K562 (cell line): ENCODE results near the gene INHBE. TPM values are rescaled to one million over a fixed set of nuclear protein-coding genes. Genes with fewer than 3 reads are reported as not detected.

Source experiments
- ATAC-seq: fragments of 200-7000 bp; cut with Tn5 transposase; 3 replicates; pipeline ENCODE4 v1.9.1; 2020; ENCODE audit warnings: moderate library complexity
- BruUV-seq: library from RNA; stranded (reverse); fragments of 400-500 nt; replicated peaks from 2 replicates; lab custom pipeline; 2021; lab: Mats Ljungman, UMichigan
- CTCF ChIA-PET: fragments of 300-600 bp; formaldehyde crosslinking; extraction: SDS; loops from one replicate; lab custom pipeline; 2021; ENCODE audit warnings: low intra/inter-chr PET ratio; lab: Yijun Ruan, JAX
- POLR2A ChIA-PET: fragments of 300-600, 350-650 bp; sonication (Branson Sonifier 250); formaldehyde crosslinking; extraction: SDS; loops from one replicate; lab custom pipeline; 2021; ENCODE audit warnings: antibody characterized with exemption, inconsistent platforms; lab: Yijun Ruan, JAX
- DNase-seq, 4 experiments: peaks; one replicate each; pipeline versions ENCODE4 v3.0.0 to v3.0.0-alpha.2; 2011 to 2018; ENCODE audit warnings: low spot score in 3 of 4, mixed read lengths in 3 of 4; ENCODE audit errors: extremely low read depth in 1 of 4
- FAIRE-seq: peaks from 2 replicates; lab custom pipeline; 2011; peaks lifted over from hg19 to GRCh38; lab: Jason Lieb, UNC
- H2AFZ ChIP-seq: 2 replicates; pipeline ENCODE4 v1.6.0; 2011; ENCODE audit warnings: low read depth, low read length, control low read depth, inconsistent platforms
- H3K27ac ChIP-seq: fragments of 200-600 bp; 3 replicates; pipeline ENCODE4 v1.8.0; 2011; ENCODE audit warnings: low read depth, mild to moderate bottlenecking, control low read depth, inconsistent platforms, low read length, moderate library complexity, mixed read lengths; ENCODE audit errors: extremely low read depth
- H3K27me3 ChIP-seq, 2 experiments: fragments of 300-600 bp in 1 of 2; 2 replicates in 1 of 2; 3 replicates in 1 of 2; pipeline versions ENCODE4 v1.6.0 to v1.8.0; 2011; ENCODE audit warnings: inconsistent platforms in 2 of 2, low read length in 2 of 2, mild to moderate bottlenecking in 1 of 2, mixed read lengths in 1 of 2, moderate library complexity in 1 of 2; ENCODE audit not compliant: control insufficient read depth in 2 of 2, insufficient read depth in 2 of 2
- H3K36me3 ChIP-seq: fragments of 300-600 bp; 3 replicates; pipeline ENCODE4 v1.8.0; 2011; ENCODE audit warnings: mild to moderate bottlenecking, low read length, inconsistent platforms; ENCODE audit not compliant: control insufficient read depth, insufficient read depth
- H3K4me1 ChIP-seq, 2 experiments: fragments of 200-600 bp in 1 of 2; replicated peaks in 1 of 2; 2 replicates in 1 of 2; 3 replicates in 1 of 2; pipeline versions ENCODE4 v1.5.1 to v1.8.0; 2011; ENCODE audit warnings: inconsistent platforms in 2 of 2, low read length in 2 of 2, mild to moderate bottlenecking in 1 of 2, mixed read lengths in 1 of 2, moderate library complexity in 1 of 2; ENCODE audit not compliant: control insufficient read depth in 2 of 2, insufficient read depth in 2 of 2
- H3K4me2 ChIP-seq: 2 replicates; pipeline ENCODE4 v1.6.1; 2011; ENCODE audit warnings: low read length, control low read depth, inconsistent platforms, mixed read lengths; ENCODE audit not compliant: insufficient read depth
- H3K4me3 ChIP-seq: fragments of 200-600 bp; sonication (generic), shearing (Covaris generic); 2 replicates; pipeline ENCODE4 v1.5.1; 2016; ENCODE audit warnings: control low read depth, inconsistent platforms
- H3K79me2 ChIP-seq: fragments of 200-600 bp; 3 replicates; pipeline ENCODE4 v1.8.0; 2011; ENCODE audit warnings: low read length, inconsistent platforms; ENCODE audit not compliant: control insufficient read depth, insufficient read depth
- H3K9ac ChIP-seq, 2 experiments: 2 replicates each; pipeline versions ENCODE4 v1.6.0 to v1.6.1; 2011; ENCODE audit warnings: low read depth in 2 of 2, low read length in 2 of 2, control low read depth in 1 of 2, inconsistent platforms in 1 of 2, mild to moderate bottlenecking in 1 of 2, mixed read lengths in 1 of 2; ENCODE audit not compliant: insufficient read depth in 1 of 2
- H3K9me1 ChIP-seq: one replicate; pipeline ENCODE4 v1.6.0; 2011; ENCODE audit warnings: inconsistent platforms, mild to moderate bottlenecking, low read length, moderate library complexity; ENCODE audit not compliant: control insufficient read depth, insufficient read depth
- H3K9me3 ChIP-seq: replicated peaks from 2 replicates; pipeline ENCODE4 v1.5.1; 2011; ENCODE audit warnings: low read depth, low read length, inconsistent platforms; ENCODE audit not compliant: control insufficient read depth, insufficient read depth
- H4K20me1 ChIP-seq: replicated peaks from 2 replicates; pipeline ENCODE4 v1.6.1; 2011; ENCODE audit warnings: low read length, inconsistent platforms, mixed read lengths; ENCODE audit not compliant: control insufficient read depth, insufficient read depth
- CREB5 ChIP-seq: fragments of 250-450 bp; sonication (Bioruptor Pico); IDR thresholded peaks from 2 replicates; pipeline ENCODE4 v1.5.0; 2020; ENCODE audit warnings: mild to moderate bottlenecking
- LARP7 ChIP-seq: fragments of 450-650 bp; IDR thresholded peaks from 2 replicates; pipeline ENCODE4 v1.6.1; 2016
- NEUROD1 ChIP-seq: fragments of 150-350 bp; IDR thresholded peaks from 2 replicates; pipeline ENCODE4 v1.6.1; 2014; ENCODE audit warnings: borderline replicate concordance, low read length, low read depth; ENCODE audit not compliant: partially characterized antibody
- POLR2G ChIP-seq: fragments of 200-400 bp; formaldehyde crosslinking; IDR thresholded peaks from 2 replicates; pipeline ENCODE4 v1.6.1; 2017; ENCODE audit warnings: low read depth, mild to moderate bottlenecking, antibody characterized with exemption, low read length, moderate library complexity
- RERE ChIP-seq: sonication (generic); formaldehyde crosslinking; IDR thresholded peaks from 2 replicates; pipeline ENCODE4 v1.8.0; 2023; ENCODE audit warnings: missing genetic modification reagents, mild to moderate bottlenecking, borderline replicate concordance
- SAFB ChIP-seq: fragments of 200-400 bp; formaldehyde crosslinking; IDR thresholded peaks from 2 replicates; pipeline ENCODE4 v1.6.1; 2017; ENCODE audit warnings: low read depth, low read length, borderline replicate concordance
- SREBF2 ChIP-seq: sonication (generic); formaldehyde crosslinking; IDR thresholded peaks from 2 replicates; pipeline ENCODE4 v1.4.0; 2020; ENCODE audit warnings: mild to moderate bottlenecking, missing genetic modification reagents
- SUPT5H ChIP-seq: fragments of 450-650 bp; IDR thresholded peaks from 2 replicates; pipeline ENCODE4 v1.6.1; 2016
- TBL1XR1 ChIP-seq, 2 experiments: IDR thresholded peaks; 2 replicates each; pipeline ENCODE4 v1.6.1; 2012; ENCODE audit warnings: improper control_type of control experiment in 2 of 2, low read length in 2 of 2, mild to moderate bottlenecking in 1 of 2
- TFAP4 ChIP-seq: sonication (generic); formaldehyde crosslinking; IDR thresholded peaks from 2 replicates; pipeline ENCODE4 v1.8.0; 2022; ENCODE audit warnings: missing genetic modification reagents, mild to moderate bottlenecking, moderate library complexity, borderline replicate concordance
- ZNF518B ChIP-seq: fragments of 250-450 bp; sonication (Bioruptor Pico); IDR thresholded peaks from 2 replicates; pipeline ENCODE4 v1.5.0; 2021; ENCODE audit warnings: mild to moderate bottlenecking, moderate library complexity
- WGBS: fragments of 100-300 bp; shearing (Covaris generic); methylation state at CpG from one replicate; pipeline ENCODE4 v1.1.6; 2016; ENCODE audit warnings: low coverage, mixed read lengths; ENCODE audit not compliant: insufficient coverage; ENCODE audit errors: missing lambda C conversion rate; 5-methylcytosine and 5-hydroxymethylcytosine counted together
- in situ Hi-C: fragments of 300-500 bp; cut with MboI; formaldehyde crosslinking; loops from 4 replicates; pipeline ENCODE4 v1.15.0; 2018; ENCODE audit warnings: inconsistent platforms, mixed read lengths
- intact Hi-C: fragments of 100-400 bp; cut with micrococcal nuclease; formaldehyde crosslinking; loops from 2 replicates; pipeline ENCODE4 v1.14.2; 2022
- polyA plus RNA-seq, 8 experiments: library from polyadenylated mRNA; depleted of rRNA in 4 of 8; stranded (reverse) in 5 of 8; unstranded in 3 of 8; fragments of >200 nt; fragmentation: Nextera tagmentation in 2 of 8; fragmentation: Illumina TruSeq in 1 of 8; extraction: Ambion mirVana in 2 of 8; extraction: Trizol in 1 of 8; gene quantifications; 2 replicates each; pipeline versions ENCODE4 v1.2.1 to v1.2.3, GENCODE V29; 2011 to 2014; ENCODE audit warnings: inconsistent platforms in 1 of 8, missing spikeins in 1 of 8
- total RNA-seq, 7 experiments: library from RNA; depleted of rRNA in 6 of 7; stranded (reverse); fragments of >200 nt in 6 of 7; fragmentation: Illumina TruSeq in 2 of 7; extraction: Trizol in 2 of 7; gene quantifications; 2 replicates each; pipeline versions ENCODE4 v1.2.1 to v1.2.3, GENCODE V29; 2011 to 2021; ENCODE audit warnings: low replicate concordance in 1 of 7

The INHBE gene
- total and polyA plus RNA-seq, 9 of the 15 experiments (the other 6 are each of a cell fraction or from before 2014, with no cell fraction given) = 0.94 to 9.9 (median 7.3) TPM

- Histone ChIP-seq H3K9me1 (no peaks in the 10 kb centered on the region), H3K27ac (no peak overlapping the region), H3K4me2 (no peak overlapping the region), H3K9me3 (no peaks in the 10 kb centered on the region), H3K36me3 (peaks cover 7% of the 10 kb centered on the region; the same call in 1 of the 3 replicates), H3K9ac (no peak overlapping the region), H3K27me3 (no peaks in the 10 kb centered on the region), H4K20me1 (no peaks in the 10 kb centered on the region), H3K4me3 (no peak overlapping the region), H3K79me2 (peaks cover 12% of the 10 kb centered on the region), H3K4me1 (peaks cover 14 to 22% of the 10 kb centered on the region in 2 experiments), H2AFZ (no peak overlapping the region)
- 93% methylated on average over 2 of the region's 2 CpGs for WGBS
- BruUV-seq = no TSS peak
- ATAC-seq (no peak), DNase-seq (no peak), FAIRE-seq (no peak)
- in situ Hi-C loops = no loop called here
- POLR2A ChIA-PET = interaction anchor here (0.8 to 2.2 kb wide), 5 partner anchors 9 to 19 kb away, joined by 3 to 11 read pairs (median 5); partner anchors contain the start of gene INHBC
- intact Hi-C loops = no loop called here
- CTCF ChIA-PET = no interaction called here
- TF ChIP-seq NEUROD1 (no peak), POLR2G (no peak), ZNF518B (CRISPR knock-in tag) (no peak), TBL1XR1 (IDR thresholded peaks at IDR 0.05; ENCODE audit: low read length in 2 of 2) (no peak), SREBF2 (CRISPR knock-in tag) (no peak), RERE (no peak), LARP7 (no peak), SAFB (no peak), SUPT5H (no peak), CREB5 (CRISPR knock-in tag) (no peak), TFAP4 (CRISPR knock-in tag) (no peak)
These were observed 35.6 kb upstream of the INHBE start for GRCh38 chr12:57419495-57419894.
